Caki2 (cell line): ENCODE measurements around the gene BAG1. TPM values are rescaled to one million over a fixed set of nuclear protein-coding genes. Genes with fewer than 3 reads are reported as not detected.

Experiments
- DNase-seq: peaks from one replicate; pipeline ENCODE4 v3.0.0-alpha.2; 2015; ENCODE audit warnings: low read depth
- in situ Hi-C: cut with HindIII; loops from 2 replicates; pipeline ENCODE4 v1.10.0; 2016; ENCODE audit warnings: low sequenced_read_pairs, low pct_unique_long_range_greater_than_20kb, mixed read lengths
- total RNA-seq: library from RNA; depleted of rRNA; stranded (reverse); fragments of >200 nt; shearing (Covaris generic); gene quantifications from 2 replicates; pipeline ENCODE4 v1.2.3, GENCODE V29; 2014; ENCODE audit warnings: low replicate concordance

The BAG1 gene
- total RNA-seq, 1 experiment from 2014 or later: 27.7 TPM

GRCh38 chr9:33287087-33287490, 22.6 kb upstream of the BAG1 start:
- DNase-seq: peak; percentile 45
- in situ Hi-C loops: no loop called here

GRCh38 chr9:33285502-33285901, 21.0 kb upstream of the BAG1 start:
- in situ Hi-C loops: no loop called here
- no peak for DNase-seq

- in situ Hi-C loops: no loop called here
- DNase-seq: no peak
These were observed 13.0 kb upstream of the BAG1 start for GRCh38 chr9:33277484-33277883.

- in situ Hi-C loops: no loop called here
- peak; percentile 52 for DNase-seq
These were observed 9.4 kb upstream of the BAG1 start for GRCh38 chr9:33273972-33274328.

GRCh38 chr9:33273266-33273971, 8.9 kb upstream of the BAG1 start:
- in situ Hi-C loops: no loop called here
- DNase-seq: no peak

GRCh38 chr9:33272061-33272460, 7.6 kb upstream of the BAG1 start:
- DNase-seq: peak; percentile 86
- in situ Hi-C loops: no loop called here

- DNase-seq: no peak
- in situ Hi-C loops: no loop called here
These were observed 5.6 kb upstream of the BAG1 start for GRCh38 chr9:33270146-33270545.

GRCh38 chr9:33267151-33267767, 2.8 kb upstream of the BAG1 start:
- no peak for DNase-seq
- in situ Hi-C loops: no loop called here

- DNase-seq: no peak
- in situ Hi-C loops: no loop called here
These were observed 830 bp upstream of the BAG1 start for GRCh38 chr9:33265211-33265865.

GRCh38 chr9:33264003-33264472, 470 bp downstream of the BAG1 start:
- DNase-seq: no peak
- in situ Hi-C loops: no loop called here

- DNase-seq: no peak
- in situ Hi-C loops: no loop called here
These were observed 1.1 kb downstream of the BAG1 start for GRCh38 chr9:33263131-33264002.

GRCh38 chr9:33260372-33260771, 4.1 kb downstream of the BAG1 start:
- in situ Hi-C loops: no loop called here
- no peak for DNase-seq

- in situ Hi-C loops: no loop called here
- no peak for DNase-seq
These were observed 7.2 kb downstream of the BAG1 start for GRCh38 chr9:33257276-33257675.

GRCh38 chr9:33256236-33256635, 8.3 kb downstream of the BAG1 start:
- in situ Hi-C loops: no loop called here
- peak; percentile 45 for DNase-seq

- in situ Hi-C loops: no loop called here
- DNase-seq: no peak
These were observed 9.0 kb downstream of the BAG1 start for GRCh38 chr9:33255471-33255870.

- in situ Hi-C loops: no loop called here
- DNase-seq: no peak
These were observed 9.5 kb downstream of the BAG1 start for GRCh38 chr9:33255014-33255413.

GRCh38 chr9:33254211-33254610, 10.3 kb downstream of the BAG1 start:
- no peak for DNase-seq
- in situ Hi-C loops: no loop called here

- no peak for DNase-seq
These were observed 14.0 kb downstream of the BAG1 start for GRCh38 chr9:33250458-33250995.

More at GRCh38 chr9:33250458-33250995, 14.0 kb downstream of the BAG1 start:
- in situ Hi-C loops: no loop called here
